Measurements from ENCODE around the gene GRPR.
"Not testable (repeated sequence)": the region's sequence is repeated elsewhere in the genome, so short reads cannot be mapped to it uniquely, and the experiment has no call there.

Gene GRPR

GRCh38 chrX:16138108-16138427, 14.7 kb downstream of the GRPR start:
- DNase-seq, result no peak

- no peak for DNase-seq
These were observed 17.1 kb downstream of the GRPR start for GRCh38 chrX:16140448-16140847.

GRCh38 chrX:16140983-16141382, 17.6 kb downstream of the GRPR start:
- no peak for DNase-seq

- DNase-seq, result no peak
These were observed 18.3 kb downstream of the GRPR start for GRCh38 chrX:16141422-16142245.

- DNase-seq, result no peak
These were observed 18.8 kb downstream of the GRPR start for GRCh38 chrX:16142246-16142558.

- DNase-seq, result no peak
These were observed 20.6 kb downstream of the GRPR start for GRCh38 chrX:16143968-16144367.

GRCh38 chrX:16144420-16144819, 21.1 kb downstream of the GRPR start:
- DNase-seq, result no peak

GRCh38 chrX:16145093-16145492, 21.7 kb downstream of the GRPR start:
- DNase-seq, result not testable (repeated sequence)

- DNase-seq, result no peak
These were observed 22.3 kb downstream of the GRPR start for GRCh38 chrX:16145656-16146055.

- DNase-seq, result no peak
These were observed 25.5 kb downstream of the GRPR start for GRCh38 chrX:16148896-16149295.

GRCh38 chrX:16155581-16156096, 32.3 kb downstream of the GRPR start:
- DNase-seq, result no peak

- no peak for DNase-seq
These were observed 33.4 kb downstream of the GRPR start for GRCh38 chrX:16156692-16157331.

GRCh38 chrX:16160729-16161128, 37.4 kb downstream of the GRPR start:
- DNase-seq, result no peak

- not testable (repeated sequence) for DNase-seq
These were observed 37.8 kb downstream of the GRPR start for GRCh38 chrX:16161173-16161572.

- no peak for DNase-seq
These were observed 39.0 kb downstream of the GRPR start for GRCh38 chrX:16162391-16162790.

GRCh38 chrX:16164748-16165147, 41.4 kb downstream of the GRPR start:
- DNase-seq, result no peak

- no peak for DNase-seq
These were observed 43.8 kb downstream of the GRPR start, which contains the start of gene MAGEB17 for GRCh38 chrX:16167181-16167580. MAGEB17 (plus strand) TSS chrX:16167481; CDS start chrX:16170383, 2,902 bp downstream.

GRCh38 chrX:16171039-16171438, 47.7 kb downstream of the GRPR start:
- no peak for DNase-seq

- DNase-seq, result no peak
These were observed 48.6 kb downstream of the GRPR start for GRCh38 chrX:16171944-16172343.

GRCh38 chrX:16172391-16172790, 49.0 kb downstream of the GRPR start:
- DNase-seq, result no peak

GRCh38 chrX:16175329-16176061, 52.1 kb downstream of the GRPR start:
- no peak for DNase-seq

- DNase-seq, result no peak
These were observed 53.9 kb downstream of the GRPR start for GRCh38 chrX:16177260-16177659.

- DNase-seq, result not testable (repeated sequence)
These were observed 60.5 kb downstream of the GRPR start for GRCh38 chrX:16183843-16184242.

- no peak for DNase-seq
These were observed 62.4 kb downstream of the GRPR start for GRCh38 chrX:16185725-16186136.

Data from NCI-H510A treated with DMSO at 0.1 percent for 48 hours (cell line).